ENCODE measurements around the gene ICA1L.
"Not testable (repeated sequence)": the region's sequence is repeated elsewhere in the genome, so short reads cannot be mapped to it uniquely, and the experiment has no call there.

Gene ICA1L

GRCh38 chr2:202847693-202848524 is 23.7 kb downstream of the ICA1L start:
- no peak for DNase-seq

- no peak for DNase-seq
Observed at GRCh38 chr2:202844656-202845055, 26.9 kb downstream of the ICA1L start.

DNA sequence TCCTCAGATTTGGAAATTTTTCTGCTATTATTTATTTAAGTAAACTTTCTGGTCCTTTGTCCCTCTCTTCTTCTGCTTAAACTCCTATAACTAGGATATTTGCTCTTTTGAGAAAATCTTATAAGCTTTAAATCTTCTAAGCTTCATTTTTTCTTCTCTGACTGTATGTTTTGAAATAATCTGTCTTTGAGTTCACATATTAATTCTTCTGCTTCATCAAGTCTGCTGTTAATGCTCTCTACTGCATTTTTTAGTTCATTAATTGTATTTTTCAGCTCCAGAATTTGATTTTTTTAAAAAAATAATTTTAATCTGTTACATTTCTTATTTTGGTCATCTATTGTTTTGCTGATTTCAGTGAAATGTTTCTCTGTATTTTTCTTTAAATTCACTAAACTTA is 28.9 kb downstream of the ICA1L start:
- DNase-seq: no peak

- DNase-seq: no peak
Observed at GRCh38 chr2:202841090-202841867, 30.3 kb downstream of the ICA1L start.

- DNase-seq: no peak
Observed at GRCh38 chr2:202831242-202832220, 40.0 kb downstream of the ICA1L start.

DNA sequence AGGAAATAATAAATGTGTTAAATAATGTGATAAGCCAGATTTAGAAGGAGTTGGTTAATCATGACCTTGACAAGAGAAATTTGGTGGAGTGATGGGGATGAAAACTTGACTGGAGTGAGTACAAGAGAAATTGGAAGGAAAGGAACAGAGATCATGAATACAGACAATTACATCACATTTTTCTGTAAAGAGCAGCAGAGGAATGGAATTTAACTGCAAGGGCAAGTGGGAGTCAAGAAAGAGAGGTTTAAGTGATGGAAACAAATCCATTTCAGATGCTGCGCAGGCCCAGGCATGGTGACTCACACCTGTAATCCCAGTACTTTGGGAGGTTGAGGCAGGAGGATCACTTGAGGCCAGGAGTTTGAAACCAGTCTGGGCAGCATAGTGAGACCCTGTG is 46.7 kb downstream of the ICA1L start:
- DNase-seq: no peak

DNA sequence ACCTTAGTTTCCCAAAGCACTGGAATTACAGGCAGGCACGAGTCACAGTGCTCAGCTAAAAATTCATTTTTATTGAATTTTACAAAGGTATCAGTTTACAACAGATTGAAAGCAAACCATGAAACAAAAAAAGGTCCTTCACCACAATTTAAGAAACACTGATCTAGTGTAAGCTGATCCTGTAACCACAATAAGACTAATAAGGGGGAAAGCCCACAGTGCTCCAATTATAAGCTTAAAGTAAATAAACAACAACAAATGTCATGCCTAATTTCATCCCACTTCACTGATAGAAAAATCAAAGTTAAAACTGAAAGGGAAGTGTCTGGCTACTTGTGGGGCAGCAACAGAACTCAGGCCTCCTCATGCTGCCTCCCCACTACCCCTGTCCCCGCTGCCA is 49.2 kb downstream of the ICA1L start:
- DNase-seq: no peak

GRCh38 chr2:202821206-202822160 is 50.1 kb downstream of the ICA1L start:
- DNase-seq: no peak

GRCh38 chr2:202818321-202818720 is 53.2 kb downstream of the ICA1L start:
- no peak for DNase-seq

DNA sequence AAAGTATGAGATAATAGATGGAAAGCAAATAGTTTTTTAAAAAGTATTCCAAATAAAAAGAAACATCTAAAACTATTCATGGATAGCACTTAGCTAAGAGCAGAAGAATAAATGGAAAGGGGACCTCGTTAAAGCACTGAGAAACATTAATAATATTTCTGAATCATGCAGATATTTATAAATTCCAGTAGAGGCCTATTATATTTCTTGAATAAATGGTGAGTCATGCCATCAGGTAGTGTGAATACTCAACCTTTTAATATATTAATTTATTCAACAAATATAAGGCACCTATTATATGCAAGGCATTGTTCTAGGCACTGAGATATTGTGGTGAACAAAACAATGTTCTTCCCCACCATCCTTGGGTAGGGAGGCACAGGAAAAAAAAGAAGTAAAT is 53.8 kb downstream of the ICA1L start:
- no peak for DNase-seq

GRCh38 chr2:202815548-202816360 is 55.8 kb downstream of the ICA1L start:
- DNase-seq: no peak

GRCh38 chr2:202814226-202814625 is 57.3 kb downstream of the ICA1L start:
- no peak for DNase-seq

- DNase-seq: no peak
Observed at GRCh38 chr2:202813387-202813786, 58.2 kb downstream of the ICA1L start.

- no peak for DNase-seq
Observed at GRCh38 chr2:202808754-202809153, 62.8 kb downstream of the ICA1L start.

DNA sequence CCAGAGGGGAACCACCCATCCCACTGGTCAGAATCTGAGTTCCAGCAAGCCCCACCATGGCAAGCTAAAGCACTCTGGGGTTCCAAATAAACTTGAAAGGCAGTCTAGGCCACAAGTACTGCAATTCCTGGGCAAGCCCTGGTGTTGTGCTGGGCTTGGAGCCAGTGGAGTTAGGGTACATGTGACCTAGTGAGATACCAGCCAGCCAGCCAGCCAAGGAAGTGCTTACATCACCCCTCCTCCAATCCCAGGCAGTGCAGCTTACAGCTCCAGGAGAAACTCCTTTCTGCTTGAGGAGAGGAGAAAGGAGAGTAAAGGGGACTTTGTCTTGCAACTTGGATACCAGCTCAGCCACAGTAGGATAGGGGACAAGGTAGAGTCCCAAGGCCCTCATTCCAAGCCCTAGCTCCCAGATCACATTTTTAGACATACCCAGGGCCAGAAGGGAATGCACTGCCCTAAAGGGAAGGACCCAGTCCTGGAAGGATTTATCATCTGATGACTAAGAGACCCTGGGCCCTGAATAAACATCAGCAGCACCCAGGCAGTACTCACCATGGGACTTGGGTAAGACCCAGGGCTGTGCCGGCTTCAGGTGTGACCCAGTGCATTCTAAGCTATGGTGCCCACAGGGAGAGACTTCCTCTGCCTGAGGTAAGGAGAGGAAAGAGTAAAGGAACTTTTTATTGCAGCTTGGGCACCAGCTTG is 64.0 kb downstream of the ICA1L start:
- not testable (repeated sequence) for DNase-seq

GRCh38 chr2:202805911-202806310 is 65.7 kb downstream of the ICA1L start:
- not testable (repeated sequence) for DNase-seq

GRCh38 chr2:202797944-202798343 is 73.6 kb downstream of the ICA1L start:
- DNase-seq: no peak

GRCh38 chr2:202790676-202791075 is 80.9 kb downstream of the ICA1L start:
- no peak for DNase-seq

- DNase-seq: no peak
Observed at GRCh38 chr2:202786842-202787241, 84.7 kb downstream of the ICA1L start.

DNA sequence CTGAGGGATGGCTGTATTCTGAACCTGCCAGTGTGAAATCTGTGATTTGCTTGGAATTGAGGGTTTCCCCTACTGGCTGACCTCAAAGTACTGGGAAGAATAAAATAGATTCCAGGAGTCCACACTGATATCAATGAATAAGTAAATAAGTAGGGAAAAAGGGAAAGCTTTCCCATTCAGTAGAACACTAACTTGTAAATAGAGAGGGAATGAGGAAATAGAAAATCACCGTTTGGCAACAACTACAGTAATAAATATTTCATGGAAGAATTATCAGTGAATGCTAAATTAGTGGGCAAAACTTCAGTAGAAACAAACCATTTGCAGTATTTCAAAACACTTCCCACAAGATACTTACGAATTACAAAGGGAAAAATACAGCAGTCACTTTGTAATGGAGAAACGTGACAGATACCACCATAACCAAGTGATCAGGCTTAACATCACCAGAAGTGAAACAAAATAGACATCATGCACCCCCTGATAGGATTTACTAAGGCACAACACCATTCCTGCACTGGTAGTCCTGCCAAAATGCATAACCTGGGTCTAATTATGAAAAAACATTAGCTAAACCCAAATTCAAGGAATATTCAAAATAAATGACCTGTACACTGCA is 88.5 kb downstream of the ICA1L start:
- no peak for DNase-seq
